ENCODE data around the gene MMP24OS. TPM values are rescaled to one million over a fixed set of nuclear protein-coding genes. Genes with fewer than 3 reads are reported as not detected.

Gene MMP24OS
- total RNA-seq, 1 experiment from 2014 or later = 19.6 TPM

DNA sequence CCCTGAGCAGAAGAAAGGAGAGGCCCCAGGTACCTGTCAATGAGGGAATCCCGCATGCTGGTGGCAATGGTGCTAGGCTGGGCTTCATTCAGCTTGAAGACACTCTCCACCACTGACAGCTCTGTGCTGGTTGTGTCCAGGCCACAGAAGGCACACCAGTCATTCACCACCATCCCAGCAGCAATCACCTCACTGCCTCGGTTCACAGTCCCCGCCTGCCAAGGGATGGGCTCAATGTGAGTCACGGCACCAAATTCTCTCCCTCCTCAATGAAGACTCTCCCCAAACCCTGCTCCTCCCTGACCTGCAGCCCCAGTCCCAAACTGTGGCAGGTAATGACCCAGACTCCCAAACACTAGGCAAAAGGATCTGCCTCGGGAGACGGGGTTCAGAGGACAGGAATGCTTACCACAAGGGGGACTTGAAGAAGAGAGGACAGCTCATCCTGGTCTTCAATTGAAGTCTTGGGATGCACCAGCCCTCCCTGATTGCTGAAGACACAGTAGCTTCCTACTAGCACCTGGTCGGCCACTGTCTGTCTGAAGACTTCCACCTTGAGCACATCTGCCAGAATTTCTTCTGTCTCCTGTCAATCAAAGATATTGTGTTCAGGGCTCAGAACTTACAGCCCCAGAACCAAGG lies 1.7 kb upstream of the MMP24OS start:
- peaks cover 8% of the 10 kb centered on the region; the same call in 1 of the 2 replicates for H3K4me1 ChIP-seq

DNA sequence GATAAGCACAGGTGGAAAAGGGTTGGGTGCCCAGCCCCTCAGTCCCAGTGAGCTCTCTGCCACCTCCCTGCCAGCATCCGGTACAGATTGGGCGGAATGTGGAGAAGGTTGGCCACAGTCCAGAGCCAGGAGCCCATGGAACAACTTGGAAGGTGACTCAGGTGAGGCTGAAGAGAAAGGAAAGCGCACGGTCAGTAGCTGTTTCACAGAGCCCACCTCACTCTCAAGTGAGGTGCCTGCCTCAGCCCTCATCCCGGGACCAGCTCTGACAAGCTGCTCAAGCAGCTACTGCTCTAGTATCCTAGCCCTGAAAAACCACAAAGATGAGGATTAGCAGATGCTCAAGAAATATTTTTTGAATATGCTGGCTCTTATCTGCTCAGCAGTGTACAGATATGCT lies 1.1 kb upstream of the MMP24OS start:
- no peak for DNase-seq
- Histone ChIP-seq H3K9me3 (replicated peaks) (no peaks in the 10 kb centered on the region), H3K27ac (no peak overlapping the region), H3K27me3 (no peaks in the 10 kb centered on the region), H3K36me3 (peaks cover 50% of the 10 kb centered on the region), H3K4me3 (no peak overlapping the region), H3K4me1 (peaks cover 8% of the 10 kb centered on the region; the same call in 1 of the 2 replicates)

More for the DNA sequence above, 1.7 kb upstream of the MMP24OS start:
- no peaks in the 10 kb centered on the region for H3K9me3 ChIP-seq (replicated peaks)
- no peak for DNase-seq
- no peak overlapping the region for H3K4me3 ChIP-seq
- H3K36me3 ChIP-seq = peaks cover 50% of the 10 kb centered on the region
- H3K27me3 ChIP-seq = no peaks in the 10 kb centered on the region
- H3K27ac ChIP-seq = no peak overlapping the region

DNA sequence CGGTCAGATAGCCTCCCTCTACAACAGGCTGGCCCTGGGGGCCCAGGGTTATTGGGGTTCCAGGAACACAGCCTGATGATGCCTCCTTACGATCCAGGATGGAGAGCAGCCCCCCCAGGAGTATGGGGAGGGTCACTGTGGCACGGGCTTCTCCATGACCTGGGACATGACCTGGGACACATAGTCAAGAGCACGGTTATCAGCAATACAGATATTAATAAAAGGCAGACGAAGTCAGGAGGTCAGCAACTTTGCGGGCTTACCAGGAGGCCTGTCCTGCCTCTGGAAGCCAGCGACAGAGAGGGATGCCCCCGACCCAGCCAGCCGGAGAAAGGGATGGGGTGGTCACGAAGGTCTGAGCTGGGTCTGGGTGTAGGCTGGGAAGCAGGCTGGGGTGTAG lies 795 bp downstream of the MMP24OS start:
- Histone ChIP-seq H3K27ac (peak overlapping the region; percentile 50; the same call in 1 of the 2 replicates), H3K27me3 (no peaks in the 10 kb centered on the region), H3K4me3 (peak overlapping the region; percentile 69), H3K36me3 (peaks cover 37% of the 10 kb centered on the region), H3K9me3 (replicated peaks) (no peaks in the 10 kb centered on the region), H3K4me1 (peaks cover 5% of the 10 kb centered on the region; the same call in 1 of the 2 replicates)
- no peak for DNase-seq

DNA sequence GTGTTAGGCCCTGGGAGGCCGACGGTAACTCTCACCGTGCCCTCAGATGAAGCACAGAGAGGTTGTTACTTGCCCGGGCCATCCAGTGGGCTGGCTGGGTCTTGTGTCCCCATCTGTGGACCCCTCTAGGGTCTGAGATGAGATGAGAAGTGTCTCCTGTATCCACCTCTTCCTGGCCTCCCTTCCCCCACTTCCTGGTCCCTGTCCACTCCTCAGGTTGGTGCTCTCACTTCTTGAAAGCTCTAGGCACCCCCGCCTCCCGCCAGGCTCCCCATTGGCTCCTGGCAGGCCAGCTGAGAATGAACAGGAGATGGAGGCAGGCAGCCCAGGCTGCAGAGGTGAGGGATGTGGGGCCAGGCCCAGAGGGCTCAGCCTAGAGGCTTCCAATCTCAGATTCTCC lies 1.5 kb downstream of the MMP24OS start:
- Histone ChIP-seq H3K9me3 (replicated peaks) (no peaks in the 10 kb centered on the region), H3K36me3 (peaks cover 30% of the 10 kb centered on the region), H3K4me1 (peaks cover 5% of the 10 kb centered on the region; the same call in 1 of the 2 replicates), H3K27ac (no peak overlapping the region), H3K27me3 (no peaks in the 10 kb centered on the region), H3K4me3 (no peak overlapping the region)
- DNase-seq = no peak

DNA sequence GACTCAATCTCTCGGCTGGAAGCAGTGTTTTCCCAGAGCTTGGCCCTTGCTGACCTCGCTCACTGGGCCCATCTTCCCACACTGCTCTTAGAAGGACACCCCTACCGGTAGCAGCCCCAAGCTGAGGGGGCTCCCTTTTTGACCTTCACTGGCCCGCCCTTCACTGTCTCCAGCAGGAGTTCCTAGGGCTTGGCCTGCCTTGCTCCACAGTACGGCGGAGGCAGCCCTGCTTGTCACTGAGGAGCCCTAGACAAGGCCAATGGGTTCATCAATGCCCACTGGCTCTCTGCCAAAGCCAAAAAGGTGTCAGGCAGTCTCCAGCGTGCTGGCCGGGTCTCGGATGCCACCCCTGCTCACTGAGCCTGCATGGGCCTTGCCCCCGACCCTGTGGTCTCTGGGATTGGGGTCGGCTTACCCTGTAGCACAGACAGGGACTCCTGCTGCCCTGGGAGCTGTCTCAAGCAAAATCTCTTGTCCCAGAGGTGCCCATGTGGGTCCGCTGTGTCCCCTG lies 2.1 kb downstream of the MMP24OS start:
- Histone ChIP-seq H3K36me3 (peaks cover 27% of the 10 kb centered on the region), H3K4me1 (peaks cover 5% of the 10 kb centered on the region; the same call in 1 of the 2 replicates), H3K27me3 (no peaks in the 10 kb centered on the region), H3K9me3 (replicated peaks) (no peaks in the 10 kb centered on the region), H3K27ac (no peak overlapping the region), H3K4me3 (no peak overlapping the region)
- no peak for DNase-seq

DNA sequence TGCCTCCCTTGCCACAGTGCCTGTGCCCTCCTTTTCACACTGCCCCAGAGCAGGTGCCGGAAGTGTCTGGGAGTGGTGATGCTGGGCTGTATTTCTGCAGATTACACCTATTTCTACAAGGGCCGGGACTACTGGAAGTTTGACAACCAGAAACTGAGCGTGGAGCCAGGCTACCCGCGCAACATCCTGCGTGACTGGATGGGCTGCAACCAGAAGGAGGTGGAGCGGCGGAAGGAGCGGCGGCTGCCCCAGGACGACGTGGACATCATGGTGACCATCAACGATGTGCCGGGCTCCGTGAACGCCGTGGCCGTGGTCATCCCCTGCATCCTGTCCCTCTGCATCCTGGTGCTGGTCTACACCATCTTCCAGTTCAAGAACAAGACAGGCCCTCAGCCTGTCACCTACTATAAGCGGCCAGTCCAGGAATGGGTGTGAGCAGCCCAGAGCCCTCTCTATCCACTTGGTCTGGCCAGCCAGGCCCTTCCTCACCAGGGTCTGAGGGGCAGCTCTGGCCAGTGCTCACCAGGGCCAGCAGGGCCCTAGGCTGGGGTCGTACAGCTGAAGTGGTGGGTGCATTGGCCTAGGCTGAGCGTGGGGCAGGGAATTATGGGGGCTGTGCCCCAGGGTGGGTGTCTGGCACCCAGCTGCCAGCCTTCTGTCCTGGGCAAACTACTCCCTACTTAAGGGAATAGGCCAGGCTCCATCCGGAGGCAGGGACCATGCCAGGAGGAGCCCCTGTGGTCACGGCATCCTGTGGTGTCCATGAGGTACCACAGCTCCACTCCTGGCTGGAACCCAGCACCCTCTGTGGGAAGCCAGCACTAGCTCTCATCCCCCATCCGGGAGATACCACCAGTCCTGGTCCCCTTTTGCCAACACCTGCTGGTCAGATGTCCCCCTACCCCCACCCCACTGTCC lies 3.5 kb downstream of the MMP24OS start:
- Histone ChIP-seq H3K27me3 (no peaks in the 10 kb centered on the region), H3K27ac (no peak overlapping the region), H3K4me3 (no peak overlapping the region), H3K36me3 (peaks cover 13% of the 10 kb centered on the region), H3K4me1 (peaks cover 5% of the 10 kb centered on the region; the same call in 1 of the 2 replicates), H3K9me3 (replicated peaks) (no peaks in the 10 kb centered on the region)
- no peak for DNase-seq

DNA sequence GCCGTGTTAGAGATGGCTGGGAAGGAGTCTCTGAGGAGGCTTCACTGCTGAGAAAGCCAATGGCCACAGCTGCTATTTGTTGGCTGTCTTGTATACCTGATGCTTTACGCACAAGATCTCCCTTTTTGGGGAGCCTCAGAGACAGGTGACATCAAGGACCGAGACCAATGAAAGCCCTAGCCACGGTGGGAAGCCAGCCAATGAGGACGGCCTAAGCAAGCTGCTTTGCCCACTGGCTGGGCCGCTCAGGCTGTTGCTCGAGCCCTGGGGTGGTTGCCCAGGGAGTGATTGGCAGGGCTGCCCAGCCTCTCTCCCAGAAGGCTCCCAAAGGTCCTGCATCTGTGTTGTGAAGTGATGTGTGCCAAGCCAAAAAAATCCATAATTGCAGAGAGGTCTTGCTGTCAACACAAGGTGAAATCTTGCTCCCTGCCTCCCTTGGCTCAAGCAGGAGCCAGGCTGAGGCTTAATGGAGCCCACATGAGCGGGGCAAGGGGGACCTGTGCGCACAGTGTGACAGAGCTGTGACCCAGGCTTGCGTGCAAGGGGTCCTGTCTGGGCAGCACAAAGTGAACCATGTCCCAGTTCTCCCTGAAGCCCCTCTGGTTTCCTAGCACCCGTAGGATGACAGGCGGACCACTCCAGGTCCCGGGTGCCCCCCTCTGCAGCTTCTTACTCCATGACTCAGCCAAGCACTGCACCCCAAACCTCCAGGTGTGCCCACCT lies 4.3 kb downstream of the MMP24OS start:
- Histone ChIP-seq H3K27ac (no peak overlapping the region), H3K36me3 (peaks cover 5% of the 10 kb centered on the region), H3K9me3 (replicated peaks) (no peaks in the 10 kb centered on the region), H3K27me3 (no peaks in the 10 kb centered on the region), H3K4me1 (peaks cover 5% of the 10 kb centered on the region; the same call in 1 of the 2 replicates), H3K4me3 (no peak overlapping the region)
- no peak for DNase-seq

DNA sequence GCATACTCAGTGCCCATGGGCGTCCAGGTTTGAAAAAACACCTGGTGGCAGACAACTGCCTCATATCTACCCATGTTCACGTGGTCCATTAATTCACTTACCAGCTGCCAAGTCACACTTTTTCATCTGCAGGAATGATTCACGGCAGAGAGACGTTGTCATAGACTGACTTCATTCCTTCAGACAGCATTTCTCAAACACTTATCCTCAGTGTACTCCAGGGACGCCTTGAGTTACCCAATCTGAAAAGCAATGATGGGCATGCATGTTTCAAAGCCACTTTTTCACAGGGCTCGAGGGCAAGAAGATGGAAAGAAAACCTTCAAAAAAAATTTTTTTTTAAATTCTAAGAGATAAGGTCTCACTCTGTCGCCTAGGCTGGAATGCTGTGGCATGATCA lies 6.0 kb downstream of the MMP24OS start:
- H3K4me3 ChIP-seq = no peak overlapping the region
- no peak overlapping the region for H3K27ac ChIP-seq
- peaks cover 3% of the 10 kb centered on the region; the same call in 1 of the 2 replicates for H3K4me1 ChIP-seq
- DNase-seq = no peak
- H3K36me3 ChIP-seq = no peaks in the 10 kb centered on the region
- no peaks in the 10 kb centered on the region for H3K27me3 ChIP-seq
- H3K9me3 ChIP-seq (replicated peaks) = no peaks in the 10 kb centered on the region

DNA sequence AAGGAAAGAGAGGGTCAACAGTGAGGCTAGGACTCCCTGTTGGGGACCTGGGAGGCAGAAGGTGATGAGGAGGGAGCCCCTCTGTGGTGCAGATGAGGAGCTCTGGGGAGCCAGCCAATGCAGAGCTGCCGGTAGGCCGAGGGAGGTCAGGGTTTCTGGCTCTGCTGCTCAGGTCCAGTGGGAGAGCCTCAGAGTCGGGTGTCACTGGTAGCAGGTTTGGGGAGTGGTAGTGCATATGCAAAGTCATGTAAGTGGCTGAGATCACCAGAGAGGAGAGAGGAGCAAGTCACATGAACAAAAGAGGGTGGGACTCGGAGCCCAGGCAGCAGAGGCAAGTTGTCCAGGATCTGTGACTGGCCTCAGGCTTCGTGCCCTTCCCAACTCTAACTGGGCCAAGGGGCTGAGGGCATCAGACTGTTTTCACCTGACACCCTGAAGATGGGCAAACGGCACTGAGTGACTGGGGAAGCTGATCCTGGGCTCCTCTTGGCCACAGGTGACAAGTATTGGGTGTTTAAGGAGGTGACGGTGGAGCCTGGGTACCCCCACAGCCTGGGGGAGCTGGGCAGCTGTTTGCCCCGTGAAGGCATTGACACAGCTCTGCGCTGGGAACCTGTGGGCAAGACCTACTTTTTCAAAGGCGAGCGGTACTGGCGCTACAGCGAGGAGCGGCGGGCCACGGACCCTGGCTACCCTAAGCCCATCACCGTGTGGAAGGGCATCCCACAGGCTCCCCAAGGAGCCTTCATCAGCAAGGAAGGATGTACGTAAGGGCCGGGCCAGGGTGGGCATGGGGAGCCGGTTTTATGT lies 6.6 kb downstream of the MMP24OS start:
- H3K27me3 ChIP-seq = no peaks in the 10 kb centered on the region
- DNase-seq = no peak
- H3K4me3 ChIP-seq = no peak overlapping the region
- no peaks in the 10 kb centered on the region for H3K4me1 ChIP-seq
- H3K9me3 ChIP-seq (replicated peaks) = no peaks in the 10 kb centered on the region
- no peaks in the 10 kb centered on the region for H3K36me3 ChIP-seq
- no peak overlapping the region for H3K27ac ChIP-seq

DNA sequence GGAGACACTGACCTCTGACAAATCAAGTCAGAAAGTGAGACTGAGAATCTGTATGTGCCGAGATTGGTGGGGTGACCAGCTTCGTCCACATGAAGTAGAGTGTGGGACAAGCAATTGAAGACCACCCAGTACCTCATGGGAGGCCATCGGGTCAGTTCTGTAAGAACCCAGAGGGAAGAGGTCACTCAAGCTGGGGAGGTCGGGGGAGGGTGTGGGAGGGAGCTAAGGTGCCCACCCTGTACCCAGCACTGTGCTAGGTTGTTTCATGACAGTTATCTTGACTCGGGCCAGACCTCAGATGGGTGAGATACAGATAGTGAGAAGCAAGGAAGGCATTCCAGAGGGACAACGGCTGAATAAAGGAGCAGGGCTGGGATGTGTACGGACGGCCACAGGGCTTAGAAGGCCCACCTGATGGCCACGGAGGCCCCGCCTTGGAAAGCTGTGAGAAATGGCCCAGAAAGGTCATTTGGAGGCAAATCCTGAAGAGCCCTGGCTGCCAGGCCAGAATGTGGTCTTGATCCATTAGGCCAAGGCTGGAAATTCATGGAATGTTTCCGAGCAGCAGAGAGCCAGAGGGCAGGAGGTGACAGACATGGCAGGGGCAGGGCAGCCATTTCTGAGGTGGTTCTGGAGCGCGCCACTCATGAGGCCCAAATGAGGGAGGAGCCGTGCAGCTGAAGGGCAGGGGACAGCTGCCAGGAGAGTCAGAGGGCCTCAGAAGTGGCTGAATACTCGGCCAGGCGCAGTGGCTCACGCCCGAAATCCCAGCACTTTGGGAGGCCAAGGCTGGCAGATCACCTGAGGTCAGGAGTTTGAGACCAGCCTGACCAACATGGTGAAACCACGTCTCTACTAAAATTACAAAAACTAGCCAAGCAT lies 7.7 kb downstream of the MMP24OS start:
- DNase-seq = no peak
- Histone ChIP-seq H3K4me1 (no peaks in the 10 kb centered on the region), H3K27me3 (no peaks in the 10 kb centered on the region), H3K4me3 (no peak overlapping the region), H3K27ac (no peak overlapping the region), H3K9me3 (replicated peaks) (no peaks in the 10 kb centered on the region), H3K36me3 (no peaks in the 10 kb centered on the region)

DNA sequence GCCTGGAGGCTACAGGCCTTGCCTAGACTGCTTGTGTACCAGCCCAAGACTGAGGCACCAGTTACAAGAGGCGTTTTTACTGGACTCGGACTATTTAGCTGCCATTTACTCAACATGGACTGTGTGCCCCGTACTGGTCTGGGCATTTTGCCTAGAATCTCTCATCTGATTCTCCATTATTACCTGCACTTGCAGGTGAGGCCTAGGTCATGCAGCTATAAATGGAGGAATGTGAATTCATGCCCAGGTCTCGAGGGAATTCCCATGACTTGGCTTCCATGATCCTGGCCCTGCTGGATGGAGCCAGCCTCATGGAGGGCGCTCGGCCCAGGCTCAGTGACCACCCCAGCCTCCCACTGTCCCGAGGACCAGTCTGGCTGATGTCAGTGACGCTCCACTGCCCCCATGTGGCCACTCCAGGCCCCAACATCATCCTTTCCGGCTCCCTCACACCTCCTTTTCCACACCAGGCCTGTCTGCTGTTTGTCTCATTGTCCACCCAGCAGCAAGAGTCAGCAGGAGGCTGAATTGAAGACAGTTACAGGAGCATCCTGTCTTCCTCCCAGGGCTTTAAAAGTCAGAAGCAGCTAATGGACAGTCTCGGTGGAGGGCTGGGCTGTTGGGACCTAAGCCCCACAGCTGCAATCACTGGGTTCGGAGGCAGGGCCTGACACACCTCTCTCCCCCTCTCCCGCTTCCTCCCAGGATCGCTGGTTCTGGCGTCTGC lies 8.7 kb downstream of the MMP24OS start:
- DNase-seq = peak; percentile 83 to 92
- no peak overlapping the region for H3K4me3 ChIP-seq
- no peaks in the 10 kb centered on the region for H3K27me3 ChIP-seq
- no peaks in the 10 kb centered on the region for H3K36me3 ChIP-seq
- no peak overlapping the region for H3K27ac ChIP-seq
- H3K9me3 ChIP-seq (replicated peaks) = no peaks in the 10 kb centered on the region
- 0 out of 2 replicates have a peak, but pooled peaks cover under 1% of the 10 kb centered on the region for H3K4me1 ChIP-seq

DNA sequence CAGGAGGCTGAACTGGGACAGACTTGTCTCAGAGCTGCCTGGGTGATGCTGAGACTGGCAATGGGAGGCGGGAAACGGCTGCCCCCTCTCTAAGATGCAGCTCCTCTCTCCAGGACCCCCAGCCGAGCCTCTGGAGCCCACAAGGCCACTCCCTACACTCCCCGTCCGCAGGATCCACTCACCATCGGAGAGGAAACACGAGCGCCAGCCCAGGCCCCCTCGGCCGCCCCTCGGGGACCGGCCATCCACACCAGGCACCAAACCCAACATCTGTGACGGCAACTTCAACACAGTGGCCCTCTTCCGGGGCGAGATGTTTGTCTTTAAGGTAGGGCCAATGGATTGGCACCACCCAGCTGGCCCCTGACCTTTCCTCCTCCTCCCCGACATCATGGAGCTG lies 10.8 kb downstream of the MMP24OS start:
- no peak for DNase-seq
- Histone ChIP-seq H3K4me1 (peaks cover 12% of the 10 kb centered on the region), H3K27me3 (no peaks in the 10 kb centered on the region), H3K4me3 (no peak overlapping the region), H3K27ac (no peak overlapping the region), H3K36me3 (no peaks in the 10 kb centered on the region), H3K9me3 (replicated peaks) (no peaks in the 10 kb centered on the region)

DNA sequence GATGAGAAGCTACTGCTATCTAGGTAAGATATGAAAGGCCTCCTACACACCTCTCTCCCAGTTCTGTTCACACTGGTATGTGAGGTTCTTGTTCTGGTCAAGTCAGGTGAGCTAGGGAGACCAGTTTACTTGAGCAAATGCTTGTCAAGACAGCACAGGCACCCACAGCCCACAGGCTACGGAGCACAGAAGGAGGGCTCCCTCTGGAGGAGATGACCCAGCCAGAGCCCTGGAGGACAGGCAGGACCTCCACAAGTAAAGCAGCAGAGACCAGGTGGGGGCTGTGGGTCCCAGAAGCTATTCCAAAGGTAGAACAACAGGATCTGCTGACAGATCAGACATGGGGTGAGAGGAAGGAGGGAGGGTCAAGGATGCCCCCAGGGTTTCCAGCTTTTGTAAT lies 13.2 kb downstream of the MMP24OS start:
- no peaks in the 10 kb centered on the region for H3K9me3 ChIP-seq (replicated peaks)
- H3K4me3 ChIP-seq = no peak overlapping the region
- no peak overlapping the region for H3K27ac ChIP-seq
- H3K4me1 ChIP-seq = peaks cover 12% of the 10 kb centered on the region
- H3K36me3 ChIP-seq = no peaks in the 10 kb centered on the region
- no peaks in the 10 kb centered on the region for H3K27me3 ChIP-seq
- no peak for DNase-seq
